GM12864 (cell line): Measurements from ENCODE around the gene SLC11A1.

ENCODE experiments used
- DNase-seq: peaks from one replicate; pipeline ENCODE4 v3.0.0-alpha.2; 2011; ENCODE audit warnings: low read depth
- H3K4me3 ChIP-seq: 2 replicates; pipeline ENCODE4 v1.5.1; 2011; ENCODE audit warnings: mild to moderate bottlenecking, low read depth, low read length, control low read depth
- CTCF ChIP-seq: IDR thresholded peaks from 2 replicates; pipeline ENCODE4 v1.5.1; 2011; ENCODE audit warnings: low read depth, mild to moderate bottlenecking, moderate library complexity, low read length, control low read depth, inconsistent platforms; ENCODE audit errors: missing control alignments

SLC11A1 gene

GRCh38 chr2:218370410-218371063, 11.5 kb upstream of the SLC11A1 start:
- DNase-seq = no peak
- H3K4me3 ChIP-seq = no peak overlapping the region
- TF ChIP-seq CTCF = no peak

GRCh38 chr2:218371983-218372350, 10.1 kb upstream of the SLC11A1 start:
- no peak overlapping the region for H3K4me3 ChIP-seq
- TF ChIP-seq CTCF = no peak
- DNase-seq = no peak

GRCh38 chr2:218374795-218375194, 7.3 kb upstream of the SLC11A1 start:
- TF ChIP-seq CTCF = no peak

GRCh38 chr2:218375212-218375611, 6.9 kb upstream of the SLC11A1 start:
- H3K4me3 ChIP-seq = no peak overlapping the region
- DNase-seq = no peak
- TF ChIP-seq CTCF = no peak

More at GRCh38 chr2:218374795-218375194, 7.3 kb upstream of the SLC11A1 start:
- no peak overlapping the region for H3K4me3 ChIP-seq
- no peak for DNase-seq

GRCh38 chr2:218378053-218378452, 4.0 kb upstream of the SLC11A1 start:
- TF ChIP-seq CTCF = no peak
- no peak overlapping the region for H3K4me3 ChIP-seq
- DNase-seq = no peak

GRCh38 chr2:218382785-218383184, 712 bp downstream of the SLC11A1 start:
- H3K4me3 ChIP-seq = no peak overlapping the region

More at GRCh38 chr2:218382785-218383184, 712 bp downstream of the SLC11A1 start:
- no peak for DNase-seq
- no peak for TF ChIP-seq CTCF
